ENCODE data around the gene AQP7. TPM values are rescaled to one million over a fixed set of nuclear protein-coding genes. Genes with fewer than 3 reads are reported as not detected.
"Not testable (repeated sequence)": the region's sequence is repeated elsewhere in the genome, so short reads cannot be mapped to it uniquely, and the experiment has no call there.

Gene AQP7
- total RNA-seq, 1 donor from 2014 or later, result not detected

- not testable (repeated sequence) for DNase-seq (ENCODE audit: low read depth in 2 of 2)
Measured at GRCh38 chr9:33399047-33399446, 3.3 kb downstream of the AQP7 start.

- DNase-seq (ENCODE audit: low read depth in 2 of 2), result not testable (repeated sequence)
Measured at GRCh38 chr9:33397801-33398200, 4.6 kb downstream of the AQP7 start.

GRCh38 chr9:33395159-33395879, 7.0 kb downstream of the AQP7 start:
- not testable (repeated sequence) for DNase-seq (ENCODE audit: low read depth in 2 of 2)

- DNase-seq (ENCODE audit: low read depth in 2 of 2), result not testable (repeated sequence)
Measured at GRCh38 chr9:33393986-33394385, 8.4 kb downstream of the AQP7 start.

GRCh38 chr9:33393581-33393980, 8.8 kb downstream of the AQP7 start:
- DNase-seq (ENCODE audit: low read depth in 2 of 2), result no peak

GRCh38 chr9:33392591-33393021, 9.8 kb downstream of the AQP7 start:
- not testable (repeated sequence) for DNase-seq (ENCODE audit: low read depth in 2 of 2)

GRCh38 chr9:33391111-33391771, 11.1 kb downstream of the AQP7 start:
- DNase-seq (ENCODE audit: low read depth in 2 of 2), result peak; percentile 96 to 98

- DNase-seq (ENCODE audit: low read depth in 2 of 2), result no peak
Measured at GRCh38 chr9:33388110-33388994, 14.0 kb downstream of the AQP7 start.

- DNase-seq (ENCODE audit: low read depth in 2 of 2), result not testable (repeated sequence)
Measured at GRCh38 chr9:33386998-33387397, 15.4 kb downstream of the AQP7 start.

- not testable (repeated sequence) for DNase-seq (ENCODE audit: low read depth in 2 of 2)
Measured at GRCh38 chr9:33386641-33386996, 15.7 kb downstream of the AQP7 start.

GRCh38 chr9:33385979-33386640, 16.3 kb downstream of the AQP7 start:
- peak in 1 of 2 donors; percentile 24 for DNase-seq (ENCODE audit: low read depth in 2 of 2)

GRCh38 chr9:33385536-33385935, 16.8 kb downstream of the AQP7 start:
- not testable (repeated sequence) for DNase-seq (ENCODE audit: low read depth in 2 of 2)

GRCh38 chr9:33383396-33383795, 19.0 kb downstream of the AQP7 start:
- DNase-seq (ENCODE audit: low read depth in 2 of 2), result not testable (repeated sequence)

GRCh38 chr9:33382397-33382796, 20.0 kb downstream of the AQP7 start:
- not testable (repeated sequence) for DNase-seq (ENCODE audit: low read depth in 2 of 2)

- no peak for DNase-seq (ENCODE audit: low read depth in 2 of 2)
Measured at GRCh38 chr9:33381231-33381791, 21.1 kb downstream of the AQP7 start.

- DNase-seq (ENCODE audit: low read depth in 2 of 2), result no peak
Measured at GRCh38 chr9:33380390-33381094, 21.8 kb downstream of the AQP7 start.

GRCh38 chr9:33379666-33380389, 22.5 kb downstream of the AQP7 start:
- DNase-seq (ENCODE audit: low read depth in 2 of 2), result no peak

GRCh38 chr9:33378121-33378795, 24.1 kb downstream of the AQP7 start:
- DNase-seq (ENCODE audit: low read depth in 2 of 2), result no peak

GRCh38 chr9:33377089-33377715, 25.2 kb downstream of the AQP7 start:
- DNase-seq (ENCODE audit: low read depth in 2 of 2), result no peak

Data from lung microvascular endothelial cell (primary cell).